HuH-7 (cell line): ENCODE measurements around the gene UNC5A.
A peak's percentile ranks its signal among the peaks of the same experiment; 100 is the strongest.

Experiments
- DNase-seq: peaks from one replicate; pipeline ENCODE4 v3.0.0; 2011; ENCODE audit warnings: low spot score

UNC5A gene

DNA sequence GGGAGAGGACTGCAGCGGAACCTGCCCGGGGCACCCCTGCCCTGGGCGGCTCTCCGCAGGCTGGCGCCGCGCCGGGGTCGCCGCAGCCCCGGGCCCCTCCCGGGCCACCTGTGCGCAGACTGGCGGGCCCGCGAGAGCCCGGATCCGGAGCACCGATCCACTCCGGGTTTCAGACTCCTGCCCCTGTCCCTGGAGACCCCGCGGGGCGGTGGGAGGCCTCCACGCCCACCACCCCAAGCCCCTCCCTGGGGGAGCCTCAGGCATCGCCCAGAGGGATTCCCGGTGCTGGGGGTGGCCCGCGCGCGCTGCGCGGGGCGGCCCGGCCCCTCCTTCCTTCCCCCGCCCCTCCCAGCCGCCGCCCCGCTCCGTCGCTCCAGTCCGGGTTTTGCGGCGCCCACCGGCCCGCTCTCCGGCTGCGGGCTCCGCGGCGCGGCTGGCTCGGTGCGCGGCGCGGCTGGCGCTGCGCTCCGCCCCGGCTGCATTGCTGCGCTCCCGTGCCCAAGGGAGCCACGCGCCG lies at the start of gene UNC5A:
Gene UNC5A, plus strand, starts transcription at position 479 of the 517 bp plus-strand sequence. CDS start 192 bp downstream, outside the sequence.
- peak; percentile 84 for DNase-seq

DNA sequence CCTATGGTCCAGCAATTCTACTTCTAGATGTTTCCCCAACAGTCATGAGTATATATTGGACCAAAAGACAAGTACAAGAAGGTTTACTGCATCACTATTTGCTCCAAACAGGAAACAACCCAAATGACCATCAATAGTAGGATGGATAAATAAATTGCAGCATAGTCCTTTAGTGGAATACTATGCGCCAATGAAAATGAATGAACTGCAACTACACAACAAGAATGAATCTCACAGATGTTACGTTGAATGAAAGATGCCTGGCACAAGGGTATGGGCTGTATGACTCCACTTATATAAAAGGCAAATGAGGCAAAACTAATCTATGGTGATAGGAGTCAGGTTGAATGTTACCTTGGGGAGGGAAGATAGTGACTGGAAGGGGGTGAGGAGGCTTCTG lies 48.6 kb upstream of the UNC5A start:
- DNase-seq = no peak

DNA sequence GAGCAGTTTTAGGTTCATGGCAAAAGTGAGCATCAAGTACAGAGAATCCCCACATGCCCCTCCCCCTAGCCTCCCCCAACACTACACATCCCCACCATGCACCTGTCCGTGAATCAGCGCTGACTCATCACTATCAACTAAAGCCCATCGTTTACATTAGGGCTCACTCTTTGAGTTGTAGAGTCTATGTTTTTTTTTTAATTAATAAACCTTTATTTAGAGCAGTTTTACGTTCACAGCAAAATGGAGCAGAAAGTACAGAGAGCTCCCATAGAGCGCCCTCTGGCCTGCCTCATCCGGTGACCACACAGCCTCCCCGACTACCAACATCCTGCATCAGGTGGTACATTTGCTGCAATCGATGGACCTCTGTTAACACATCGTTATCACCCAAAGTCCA lies 47.9 kb upstream of the UNC5A start:
- no peak for DNase-seq

DNA sequence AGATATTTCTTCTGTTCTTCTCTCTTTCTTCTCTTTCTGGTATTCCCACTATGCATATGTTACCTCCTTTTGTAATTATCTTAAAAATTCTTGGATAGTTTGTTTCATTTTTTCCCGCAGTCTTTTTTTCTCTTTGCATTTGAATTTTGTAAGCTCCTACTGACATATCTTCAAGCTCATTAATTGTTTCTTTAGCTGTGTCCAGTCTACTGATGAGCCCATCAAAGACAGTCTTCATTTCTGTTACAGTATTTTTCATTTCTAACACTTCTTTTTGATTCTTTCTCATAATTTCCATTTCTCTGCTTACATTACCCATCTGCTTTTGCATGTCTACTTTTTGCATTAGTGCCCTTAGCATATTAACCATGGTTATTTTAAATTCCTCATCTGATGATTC lies 44.7 kb upstream of the UNC5A start:
- DNase-seq = no peak

DNA sequence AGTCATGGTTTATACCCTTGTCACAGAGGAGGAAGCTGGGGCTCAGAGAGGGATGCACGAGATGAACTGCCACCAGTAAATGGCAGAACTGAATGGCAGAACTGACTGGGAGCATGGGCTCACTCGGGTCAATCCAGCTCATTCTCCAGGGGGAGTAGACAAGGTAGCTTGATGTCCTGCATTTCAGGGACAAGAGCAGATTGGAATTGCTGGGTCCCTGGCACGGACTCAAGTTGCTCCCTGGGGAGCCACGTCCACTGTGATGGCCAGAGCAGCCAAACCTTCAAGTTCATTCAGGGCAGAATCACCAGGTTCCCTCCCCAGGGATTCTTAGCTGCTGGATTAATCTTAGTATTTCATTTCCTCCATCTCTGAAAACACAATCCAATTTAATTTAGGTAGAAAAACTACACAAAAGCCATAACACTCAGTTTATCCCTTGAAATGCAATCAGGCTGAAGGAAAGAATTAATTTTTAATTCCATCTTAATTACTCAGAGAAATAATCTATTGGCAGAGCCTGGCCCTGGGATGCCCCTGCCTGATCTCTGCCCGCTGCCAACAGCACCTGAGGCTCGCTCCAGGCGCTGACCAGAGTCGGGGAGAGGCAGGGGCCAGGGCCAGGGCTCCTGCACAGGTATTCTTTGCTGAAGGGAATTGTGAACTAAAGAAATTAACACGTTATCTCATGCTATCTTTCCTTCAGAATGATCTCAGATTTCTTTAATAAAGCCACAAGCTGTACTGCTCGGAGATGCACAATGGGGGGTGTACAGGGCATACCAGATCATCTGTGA lies 42.0 kb upstream of the UNC5A start:
- no peak for DNase-seq

DNA sequence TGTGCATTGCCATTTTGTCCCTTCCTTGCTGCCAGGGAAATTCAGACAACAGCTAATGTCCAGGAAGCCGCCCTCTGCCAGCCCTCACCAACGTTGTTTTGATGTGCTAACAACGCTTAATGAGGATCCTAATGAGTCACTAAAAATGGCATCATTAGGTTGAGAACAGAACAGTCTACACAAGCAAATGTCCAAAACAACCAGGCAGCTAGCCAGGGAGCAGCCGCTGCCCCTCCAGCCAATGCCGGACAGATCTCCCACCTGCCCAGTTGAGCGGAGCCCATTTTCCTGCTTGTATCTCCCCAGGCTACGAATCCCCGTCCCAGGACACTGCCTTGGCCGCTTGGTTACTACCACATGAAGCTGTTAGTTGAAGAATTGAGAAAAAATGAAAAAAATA lies 40.4 kb upstream of the UNC5A start:
- DNase-seq = no peak

DNA sequence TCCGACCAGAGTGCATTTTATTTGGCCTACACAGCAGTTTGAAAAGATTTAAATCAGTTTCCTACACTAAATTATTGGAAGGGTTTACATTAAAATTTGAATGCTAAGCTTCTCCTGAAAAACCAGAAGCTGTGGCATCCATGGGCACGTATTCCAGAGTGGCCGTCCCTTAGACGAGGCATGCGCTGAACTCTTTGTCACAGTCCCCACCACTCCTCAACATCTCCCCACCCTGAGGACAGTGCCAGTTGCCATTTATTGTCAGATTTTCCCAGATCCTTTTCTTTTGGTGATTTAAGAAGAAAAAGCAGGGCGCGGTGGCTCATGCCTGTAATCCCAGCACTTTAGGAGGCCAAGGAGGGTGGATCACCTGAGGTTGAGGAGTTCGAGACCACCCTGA lies 39.9 kb upstream of the UNC5A start:
- no peak for DNase-seq

DNA sequence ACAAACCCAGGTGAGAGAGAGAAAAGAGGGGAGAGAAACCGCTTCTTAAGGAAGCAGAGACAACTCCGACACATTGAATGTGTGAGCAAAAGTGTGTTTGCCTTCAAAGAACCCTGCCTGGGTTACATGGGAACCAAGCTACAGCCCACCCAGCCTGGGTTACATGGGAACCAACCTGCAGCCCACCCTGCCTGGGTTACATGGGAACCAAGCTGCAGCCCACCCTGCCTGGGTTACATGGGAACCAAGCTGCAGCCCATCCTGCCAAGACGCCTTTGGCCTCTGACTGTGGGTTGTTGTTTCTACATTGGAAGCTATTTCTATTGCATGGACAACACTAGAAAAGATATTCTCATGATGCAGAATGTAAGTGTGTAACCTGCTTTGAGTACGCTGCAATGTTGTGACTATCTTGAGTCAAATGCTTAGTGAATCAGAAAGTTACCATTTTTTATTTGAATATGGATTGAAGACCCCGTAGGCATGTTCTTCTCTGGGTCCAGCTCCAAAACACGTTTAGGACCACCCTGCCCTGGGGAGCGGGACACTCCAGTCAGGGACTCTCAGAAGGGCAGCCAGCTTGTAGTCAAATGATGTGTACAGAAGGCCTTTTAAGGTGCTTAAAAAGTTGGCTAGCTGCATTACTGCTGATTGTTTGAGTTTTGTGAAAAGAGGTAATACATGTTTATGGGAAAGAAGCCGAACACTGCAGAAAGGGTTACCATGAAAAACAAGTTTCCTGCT lies 39.1 kb upstream of the UNC5A start:
- no peak for DNase-seq

DNA sequence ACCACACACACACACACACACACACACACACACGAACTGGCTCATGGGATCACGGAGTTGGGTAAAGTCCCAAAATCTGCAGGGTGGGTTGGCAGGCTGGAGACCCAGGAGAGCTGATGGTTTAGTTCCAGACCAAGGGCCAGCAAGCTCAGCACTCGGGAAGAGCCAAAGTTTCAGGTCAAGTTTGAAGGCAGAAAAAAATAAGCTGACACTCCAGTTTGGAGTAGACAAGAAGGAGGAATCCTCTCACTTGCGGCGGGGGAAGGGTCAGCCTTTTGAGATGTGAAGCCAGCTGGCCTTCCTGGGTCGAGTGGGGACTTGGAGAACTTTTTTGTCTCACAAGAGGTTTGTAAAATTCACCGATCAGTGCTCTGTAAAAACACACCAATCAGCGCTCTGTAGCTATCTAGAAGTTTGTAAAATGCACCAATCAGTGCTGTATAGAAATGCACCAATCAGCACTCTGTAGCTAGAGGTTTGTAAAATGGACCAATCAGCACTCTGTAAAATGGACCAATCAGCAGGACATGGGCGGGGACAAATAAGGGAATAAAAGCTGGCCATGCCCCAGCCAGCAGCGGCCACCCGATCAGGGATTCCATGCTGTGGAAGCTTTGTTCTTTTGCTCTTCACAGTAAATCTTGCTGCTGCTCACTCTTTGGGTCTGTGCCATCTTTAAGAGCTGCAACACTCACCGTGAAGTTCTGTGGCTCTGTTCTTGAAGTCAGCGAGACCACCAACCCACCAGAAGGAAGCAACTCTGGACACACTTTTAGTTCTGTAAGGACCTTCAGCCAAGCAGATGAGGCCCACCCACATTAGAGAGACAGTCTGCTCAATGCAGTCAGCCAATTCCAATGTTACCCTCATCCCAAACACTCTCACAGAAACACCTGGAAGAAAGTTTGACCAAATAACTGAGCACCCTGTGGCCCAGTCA lies 37.8 kb upstream of the UNC5A start:
- no peak for DNase-seq

DNA sequence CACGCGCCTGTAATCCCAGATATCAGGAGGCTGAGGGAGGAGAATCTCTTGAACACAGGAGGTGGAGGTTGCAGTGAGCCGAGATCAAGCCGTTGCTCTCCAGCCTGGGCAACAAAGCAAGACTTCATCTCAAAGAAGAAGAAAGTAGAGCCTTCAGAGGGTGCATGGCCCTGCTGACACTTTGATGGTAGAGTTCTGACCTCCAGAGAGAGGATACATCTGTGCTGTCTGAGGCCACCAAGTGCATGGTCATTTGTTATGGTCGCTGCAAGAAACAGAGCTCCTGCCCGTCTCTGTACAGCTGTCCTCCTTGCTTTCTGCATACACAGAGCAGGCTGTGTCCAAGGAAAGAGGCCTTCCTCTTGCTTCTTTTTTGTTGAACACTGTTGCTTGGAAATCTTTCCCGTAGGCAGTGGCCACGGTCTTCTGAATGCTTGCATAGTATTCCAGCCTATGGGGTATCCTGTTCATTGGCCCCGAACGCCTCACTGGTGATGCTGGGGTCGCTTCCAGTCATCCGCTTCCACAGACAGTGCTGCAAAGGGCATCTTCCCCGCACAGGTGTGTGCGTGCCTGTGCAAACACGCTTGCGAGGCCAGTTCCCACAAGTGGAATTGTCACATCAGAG lies 36.8 kb upstream of the UNC5A start:
- no peak for DNase-seq

DNA sequence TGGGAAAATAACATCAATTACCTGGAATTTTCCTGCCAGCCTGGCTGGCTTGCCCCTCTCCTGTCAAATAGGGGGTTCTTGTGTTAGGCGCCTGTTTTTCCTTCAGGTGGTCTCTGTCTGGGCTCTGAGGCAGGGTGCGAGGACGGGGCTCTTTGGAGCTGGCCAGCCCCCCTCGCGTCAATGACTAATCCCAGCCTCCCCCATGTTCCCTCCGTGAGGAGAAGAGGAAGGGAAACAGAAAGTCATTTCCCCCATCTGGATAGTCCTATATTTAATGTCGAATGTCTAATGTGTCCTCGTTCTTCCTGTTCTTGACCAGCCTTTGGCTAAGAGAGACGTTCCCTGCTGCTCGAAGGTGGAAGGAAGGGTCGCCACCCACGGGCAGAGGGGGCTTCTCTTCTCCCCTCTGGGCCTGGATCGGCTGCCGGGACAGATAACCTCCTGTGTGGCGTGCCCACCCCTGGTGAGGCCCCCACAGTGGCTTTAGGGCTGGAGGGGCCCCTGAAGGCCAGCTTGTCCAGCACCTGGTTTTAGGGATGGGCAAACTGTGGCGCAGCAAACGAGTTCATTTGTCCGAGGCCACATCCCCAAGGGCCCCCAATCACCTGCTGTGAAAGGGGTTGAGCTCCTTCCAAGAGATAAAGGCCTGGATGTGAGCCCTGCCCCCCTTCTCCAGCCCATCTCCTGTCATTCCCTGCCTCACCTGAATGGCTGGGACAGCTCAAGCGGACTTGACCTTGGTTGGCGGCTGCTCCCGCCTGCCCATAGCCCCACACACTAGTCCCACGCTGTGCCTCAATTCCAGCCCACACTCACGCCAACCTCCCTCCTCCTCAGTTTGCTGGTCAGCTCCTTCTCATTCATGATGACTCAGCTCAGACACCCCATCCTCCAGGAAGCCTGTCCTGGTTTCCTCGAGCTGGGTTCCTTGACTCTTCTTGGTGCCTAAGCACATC lies 35.9 kb upstream of the UNC5A start:
- no peak for DNase-seq

DNA sequence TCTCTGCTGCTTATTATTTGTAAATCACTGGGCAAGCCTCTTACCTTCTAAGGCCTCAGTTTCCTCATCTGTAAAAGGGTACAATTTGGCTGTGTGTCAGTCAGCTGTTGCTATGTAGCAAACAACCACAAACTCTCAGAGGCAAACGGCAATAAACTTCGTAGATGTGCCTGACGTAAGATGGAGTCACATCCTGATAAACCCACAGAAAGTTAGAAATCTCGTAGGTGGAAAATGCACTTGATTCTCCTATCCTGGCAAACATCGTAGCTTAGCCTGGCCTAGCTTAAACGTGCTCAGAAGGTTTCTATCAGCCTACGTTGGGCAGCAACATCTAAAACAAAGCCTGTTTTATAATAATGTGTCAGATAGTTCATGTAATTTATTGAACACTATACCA lies 35.0 kb upstream of the UNC5A start:
- DNase-seq = no peak

DNA sequence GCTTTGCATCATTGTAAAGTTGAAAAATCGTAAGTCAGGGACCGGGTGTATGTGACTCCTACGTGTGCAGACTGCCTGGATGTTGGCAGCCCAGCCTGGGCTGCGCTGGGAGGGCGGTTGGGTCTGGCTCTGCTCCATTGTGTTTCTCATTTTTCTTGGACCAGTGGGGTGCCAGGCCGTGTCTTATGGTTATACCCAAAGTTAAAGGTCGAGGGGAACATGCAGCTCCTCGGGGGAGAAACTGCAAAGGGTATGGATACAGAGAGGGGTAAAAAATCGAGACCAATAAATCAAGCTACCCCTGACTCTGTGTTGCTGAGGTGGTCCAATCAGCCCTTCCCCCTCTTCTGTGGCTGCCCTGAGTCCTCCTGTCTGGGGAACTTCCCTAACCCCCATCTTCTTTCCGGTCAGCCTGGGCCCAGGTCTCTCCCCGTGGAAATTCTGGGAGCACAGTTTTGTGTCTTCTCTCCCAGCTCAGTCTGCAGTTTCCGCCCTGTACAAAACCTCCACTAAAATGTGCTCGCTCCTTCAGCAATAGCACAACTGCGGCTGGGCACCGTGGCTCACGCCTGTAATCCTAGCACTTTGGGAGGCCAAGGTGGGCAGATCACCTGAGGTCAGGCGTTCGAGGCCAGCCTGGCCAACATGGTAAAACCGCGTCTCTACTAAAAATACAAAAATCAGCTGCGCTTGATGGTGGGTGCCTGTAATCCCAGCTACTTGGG lies 34.1 kb upstream of the UNC5A start:
- DNase-seq = no peak

DNA sequence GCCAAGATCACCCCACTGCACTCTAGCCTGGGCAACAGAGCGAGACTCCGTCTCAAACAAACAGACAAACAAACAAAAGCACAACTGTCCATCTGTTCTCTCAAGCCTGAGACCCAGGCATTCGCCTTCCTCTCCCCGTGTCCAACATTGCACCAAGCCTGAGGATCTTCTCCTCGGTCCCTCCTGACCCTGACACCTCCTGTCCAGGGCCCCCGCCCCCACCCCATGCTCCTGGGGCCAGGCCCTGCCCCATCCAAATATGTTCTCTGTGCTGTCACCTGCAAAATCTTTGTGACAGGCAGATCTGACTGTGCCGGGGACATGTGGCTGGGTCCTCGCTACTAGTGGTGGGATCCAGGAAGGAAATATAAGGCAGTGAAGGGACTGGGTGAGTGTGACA lies 33.4 kb upstream of the UNC5A start:
- DNase-seq = no peak

DNA sequence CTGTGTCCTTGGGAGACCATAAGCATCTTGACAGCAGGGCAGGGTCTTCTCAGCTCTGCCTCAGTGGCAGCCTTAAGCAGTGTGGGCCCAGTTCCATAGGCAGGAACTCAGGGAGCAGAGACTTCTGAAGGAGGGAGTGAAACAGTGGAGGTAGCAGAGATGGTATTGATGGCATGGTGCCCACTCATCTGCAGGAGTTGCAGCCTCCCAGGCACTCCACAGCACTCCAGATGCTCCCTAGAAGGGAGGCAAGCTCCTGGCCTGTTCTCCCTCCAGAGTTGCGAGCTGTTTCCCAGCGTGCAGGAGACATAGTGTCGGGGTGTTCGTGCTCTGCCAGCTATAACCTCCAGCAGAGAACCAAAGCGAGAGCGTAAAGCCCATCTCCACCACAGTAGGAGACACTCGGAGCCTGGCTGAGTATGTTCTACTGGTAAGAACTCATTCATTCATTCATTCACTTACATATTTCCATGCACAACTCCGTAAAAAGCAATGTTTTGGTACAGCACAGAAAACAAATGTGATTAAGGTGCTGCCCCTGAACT lies 31.4 kb upstream of the UNC5A start:
- DNase-seq = no peak

DNA sequence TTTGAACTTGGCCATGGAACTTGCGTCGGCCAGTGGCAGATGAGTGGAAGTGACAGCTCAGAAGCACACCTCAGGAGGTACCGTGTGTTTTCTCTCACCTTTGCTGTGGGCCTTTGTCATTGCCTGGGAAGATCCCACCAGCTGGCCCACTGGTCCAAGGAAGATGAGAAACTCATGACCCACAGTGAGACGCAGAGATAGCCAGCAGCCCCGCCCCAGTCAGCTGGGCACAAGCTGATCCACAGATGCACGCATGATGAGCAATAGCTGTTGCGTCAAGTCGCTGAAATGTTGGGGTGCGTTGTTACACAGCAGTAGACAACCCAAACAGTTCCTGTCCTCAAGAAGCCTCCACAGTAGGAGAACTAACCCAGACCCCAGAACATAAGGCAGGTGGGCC lies 30.8 kb upstream of the UNC5A start:
- DNase-seq = no peak

DNA sequence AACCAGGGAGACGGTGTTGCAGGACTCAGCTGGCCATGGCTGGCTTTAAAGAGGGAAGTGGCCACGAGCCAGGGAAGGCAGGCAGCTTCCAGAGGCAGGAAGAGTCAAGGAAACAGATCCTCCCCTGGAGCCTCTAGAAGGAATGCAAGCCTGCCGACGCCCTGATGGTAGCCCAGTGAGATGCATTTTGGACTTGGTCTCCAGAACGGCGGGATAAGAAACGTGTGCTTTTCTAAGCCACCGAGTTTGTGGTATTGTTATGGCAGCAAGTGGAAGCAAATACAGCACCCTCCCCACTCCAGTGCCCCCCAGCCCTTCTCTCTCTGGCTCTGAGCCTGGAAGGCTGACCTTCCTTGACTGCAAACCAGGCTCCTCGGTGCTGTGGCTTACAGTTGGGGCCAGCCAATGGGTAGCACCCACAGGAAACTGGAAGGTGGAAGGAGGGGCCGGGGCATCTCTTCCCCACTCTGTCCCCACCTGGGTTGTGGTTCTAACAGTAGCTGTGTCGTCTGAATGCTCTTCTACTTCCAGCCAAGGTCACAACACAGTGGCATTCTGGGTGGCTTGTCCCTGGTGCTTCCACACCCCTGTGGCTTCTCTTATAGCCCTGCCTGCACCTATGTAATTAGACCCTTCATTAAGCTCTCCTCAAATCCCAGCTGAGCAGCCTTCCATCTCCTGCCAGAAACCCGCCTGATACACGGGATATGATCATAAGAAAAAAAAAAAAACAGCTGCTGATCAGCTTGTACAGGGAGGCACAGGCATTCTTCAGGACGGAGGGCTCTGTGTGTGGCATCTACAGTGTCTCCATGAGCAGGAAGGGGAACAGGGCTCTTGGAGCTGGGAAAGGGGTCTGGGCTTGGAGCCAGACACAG lies 29.9 kb upstream of the UNC5A start:
- no peak for DNase-seq

DNA sequence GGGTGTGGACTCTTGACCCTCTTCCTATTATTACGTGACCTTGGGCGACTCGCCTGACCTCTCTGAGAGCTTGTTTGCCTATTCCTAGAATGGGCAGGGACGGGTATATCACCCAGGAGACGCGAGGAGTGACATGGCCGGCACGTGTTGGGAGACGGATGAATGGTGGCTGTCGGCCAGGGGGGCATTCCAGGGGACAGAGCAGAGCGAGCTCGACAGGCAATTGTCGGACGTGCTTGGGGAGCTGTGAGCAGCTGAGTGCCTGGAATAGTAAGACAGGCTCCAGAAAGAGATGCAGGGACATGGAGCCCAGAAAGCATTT lies 29.3 kb upstream of the UNC5A start:
- no peak for DNase-seq
